T47D (cell line): ENCODE measurements around the gene CACHD1.
A peak's percentile ranks its signal among the peaks of the same experiment; 100 is the strongest.

ENCODE experiments used
- DNase-seq, 2 experiments: peaks; one replicate each; pipeline versions ENCODE4 v3.0.0 to v3.0.0-alpha.2; 2011 to 2012; ENCODE audit warnings: low read depth in 1 of 2, low spot score in 1 of 2
- JUND ChIP-seq: IDR thresholded peaks from 2 replicates; pipeline ENCODE4 v1.6.1; 2012; ENCODE audit warnings: low read depth
- in situ Hi-C: cut with HindIII; loops from 2 replicates; pipeline ENCODE4 v1.10.0; 2016; ENCODE audit warnings: low sequenced_read_pairs, low pct_unique_long_range_greater_than_20kb

CACHD1 gene

GRCh38 chr1:64539289-64539688 is 69.4 kb downstream of the CACHD1 start:
- in situ Hi-C loops: no loop called here
- DNase-seq: no peak
- no peak for TF ChIP-seq JUND

- TF ChIP-seq JUND: no peak
- in situ Hi-C loops: no loop called here
- DNase-seq: peak in 1 of 2 experiments; percentile 13
These were observed 69.9 kb downstream of the CACHD1 start for GRCh38 chr1:64539781-64540218.

GRCh38 chr1:64540265-64540791 is 70.4 kb downstream of the CACHD1 start:
- in situ Hi-C loops: no loop called here
- TF ChIP-seq JUND: no peak
- DNase-seq: no peak

DNA sequence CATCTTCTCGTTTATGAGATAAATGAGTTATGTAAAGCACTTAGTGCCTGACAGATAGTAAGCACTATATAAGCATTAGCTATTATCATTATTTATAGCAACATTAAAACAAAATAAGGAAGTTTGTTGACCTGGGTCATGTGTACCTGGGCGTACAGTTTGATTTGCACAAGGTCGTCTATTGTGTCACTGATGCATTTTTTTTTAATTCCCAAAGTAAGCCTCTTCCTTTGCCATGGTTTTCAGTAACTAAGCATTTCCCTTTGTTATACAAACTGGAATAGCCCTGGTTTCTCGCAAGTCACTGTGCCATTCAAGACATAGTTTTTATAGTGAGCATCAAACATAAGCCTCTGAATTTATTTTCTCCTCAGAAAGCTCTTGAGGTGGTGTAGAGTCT is 72.2 kb downstream of the CACHD1 start:
- in situ Hi-C loops: no loop called here
- TF ChIP-seq JUND: no peak
- DNase-seq: no peak

GRCh38 chr1:64543831-64544230 is 73.9 kb downstream of the CACHD1 start:
- in situ Hi-C loops: no loop called here
- DNase-seq: no peak
- no peak for TF ChIP-seq JUND

GRCh38 chr1:64545118-64545843 is 75.4 kb downstream of the CACHD1 start:
- TF ChIP-seq JUND: no peak
- in situ Hi-C loops: no loop called here
- DNase-seq: no peak

- no peak for TF ChIP-seq JUND
- DNase-seq: no peak
- in situ Hi-C loops: no loop called here
These were observed 76.1 kb downstream of the CACHD1 start for GRCh38 chr1:64546013-64546412.

- TF ChIP-seq JUND: no peak
- in situ Hi-C loops: no loop called here
These were observed 79.7 kb downstream of the CACHD1 start for GRCh38 chr1:64549464-64550239.

DNA sequence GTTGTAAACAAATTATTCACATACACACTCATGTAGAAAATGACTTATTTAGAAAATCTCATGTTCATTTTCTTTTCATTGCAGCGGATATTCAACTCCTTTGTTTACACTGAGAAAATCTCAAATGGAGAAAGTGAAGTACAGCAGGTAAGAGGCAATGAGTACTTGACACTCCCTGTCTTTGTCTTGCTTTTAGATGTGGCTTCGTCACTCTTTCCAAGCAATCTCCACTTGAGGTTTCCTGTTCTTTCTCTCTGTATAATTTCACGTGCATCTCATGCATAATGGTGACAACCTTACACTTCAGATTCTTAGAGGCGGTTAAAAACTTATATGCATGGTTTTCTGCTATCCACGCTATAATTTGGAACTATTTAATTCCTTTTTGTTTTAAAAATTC is 80.6 kb downstream of the CACHD1 start:
- no peak for TF ChIP-seq JUND
- no peak for DNase-seq
- in situ Hi-C loops: no loop called here

More at GRCh38 chr1:64549464-64550239, 79.7 kb downstream of the CACHD1 start:
- DNase-seq: peak in 1 of 2 experiments; percentile 14

- in situ Hi-C loops: no loop called here
- TF ChIP-seq JUND: no peak
- DNase-seq: no peak
These were observed 81.1 kb downstream of the CACHD1 start for GRCh38 chr1:64550946-64551605.

DNA sequence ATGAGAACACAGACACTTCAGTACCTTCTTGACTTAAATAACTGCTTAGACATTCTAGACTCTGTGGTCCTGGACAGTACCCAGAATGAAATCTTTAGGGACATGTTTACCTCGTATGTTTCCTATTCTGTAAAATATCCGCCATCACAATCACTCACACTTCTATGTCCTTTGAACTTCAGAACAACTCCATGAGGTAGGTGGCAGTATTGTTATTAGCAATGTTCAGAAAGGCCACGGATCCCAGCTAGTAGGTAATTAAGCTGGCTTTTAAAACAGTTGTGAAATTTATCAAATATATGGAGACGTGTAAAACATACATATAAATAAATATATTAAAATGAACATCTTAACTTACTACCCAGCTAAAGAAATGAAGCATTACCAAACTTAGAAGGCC is 83.4 kb downstream of the CACHD1 start:
- peak in 1 of 2 experiments; percentile 25 for DNase-seq
- no peak for TF ChIP-seq JUND
- in situ Hi-C loops: no loop called here

DNA sequence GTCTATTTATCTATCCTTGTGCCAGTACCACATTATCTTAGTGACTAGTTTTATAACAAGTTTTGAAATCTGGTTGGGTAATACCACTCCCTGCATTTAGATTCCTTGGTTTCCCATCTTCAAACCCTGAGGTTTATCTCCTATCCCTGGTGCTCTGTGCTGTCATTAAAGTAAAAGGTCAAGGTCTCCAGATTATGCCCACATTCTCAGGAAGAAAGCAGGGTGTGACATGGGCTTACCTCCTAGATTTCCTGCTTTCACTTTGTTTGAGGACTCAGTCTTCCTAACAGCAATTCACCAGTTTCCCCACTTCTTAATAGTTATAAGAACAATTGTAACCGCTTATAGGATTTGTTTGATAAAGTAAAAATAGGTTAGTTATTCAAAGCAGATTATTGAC is 86.0 kb downstream of the CACHD1 start:
- in situ Hi-C loops: no loop called here

GRCh38 chr1:64561993-64562392 is 92.1 kb downstream of the CACHD1 start:
- DNase-seq: no peak
- in situ Hi-C loops: no loop called here
- TF ChIP-seq JUND: no peak

More for the DNA sequence above, 86.0 kb downstream of the CACHD1 start:
- no peak for TF ChIP-seq JUND
- DNase-seq: no peak
